ENCODE measurements around the gene CLIP1. TPM values are rescaled to one million over a fixed set of nuclear protein-coding genes. Genes with fewer than 3 reads are reported as not detected.
"Not testable (repeated sequence)": the region's sequence is repeated elsewhere in the genome, so short reads cannot be mapped to it uniquely, and the experiment has no call there.

Gene CLIP1
- total and polyA plus RNA-seq, 2 of the 13 experiments (the other 11 are each of a cell fraction or from before 2014, with no cell fraction given) = 28.9 to 43.7 TPM

DNA sequence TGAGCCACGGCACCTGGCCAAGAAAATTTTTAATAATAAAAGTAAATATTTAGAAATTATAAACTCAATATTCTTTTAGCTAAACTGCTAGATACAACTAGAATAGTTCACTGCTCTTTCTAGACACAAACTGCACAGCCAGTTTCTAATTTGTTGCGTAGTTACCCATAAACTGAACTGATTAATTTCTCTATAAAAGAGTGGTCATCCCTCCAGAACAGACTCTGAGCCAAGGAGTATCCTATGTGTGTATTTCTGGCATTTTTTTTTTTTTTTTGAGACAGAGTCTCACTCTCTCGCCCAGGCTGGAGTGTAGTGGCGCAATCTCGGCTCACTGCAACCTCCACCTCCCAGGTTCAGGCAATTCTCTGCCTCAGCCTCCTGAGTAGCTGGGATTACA lies 45.7 kb downstream of the CLIP1 start:
- BruUV-seq (replicated peaks); CTCF ChIA-PET (ENCODE audit: low intra/inter-chr PET ratio, low total read pairs); H2AFZ ChIP-seq (ENCODE audit: low read length); H4K20me1 ChIP-seq (ENCODE audit: insufficient read depth, low read length); in situ Hi-C loops (cut with HindIII; ENCODE audit: extremely low pct_ligation_motif_present, low pct_unique_long_range_greater_than_20kb); H3K27me3 ChIP-seq (ENCODE audit: control insufficient read depth in 1 of 2, insufficient read depth in 2 of 2, low read length in 2 of 2); H3K9ac ChIP-seq (ENCODE audit: insufficient read depth, low read depth, low read length); H3K4me3 ChIP-seq (replicated peaks in 1 of 3; ENCODE audit: insufficient read depth in 1 of 3, low read depth in 2 of 3, low read length in 3 of 3); H3K4me1 ChIP-seq (ENCODE audit: insufficient read depth, low read length); ATAC-seq; H3K9me3 ChIP-seq (ENCODE audit: low read length); H3K79me2 ChIP-seq (ENCODE audit: insufficient read depth, low read length); FAIRE-seq; H3K27ac ChIP-seq (ENCODE audit: extremely low read length, insufficient read depth, low read length); H3K4me2 ChIP-seq (ENCODE audit: low read depth, low read length); intact Hi-C loops (cut with micrococcal nuclease; ENCODE audit: unreplicated experiment); DNase-seq (ENCODE audit: low spot score); POLR2A ChIA-PET: not testable (repeated sequence)
- H3K36me3 ChIP-seq (replicated peaks in 1 of 2; ENCODE audit: control insufficient read depth in 1 of 2, insufficient read depth in 2 of 2, low read length in 2 of 2) = peaks cover 3 to 41% of the 10 kb centered on the region in 2 experiments; a peak in 4 of 5 replicates
- 97% methylated on average over 5 of the region's 5 CpGs for WGBS (ENCODE audit: low lambda C conversion rate)

DNA sequence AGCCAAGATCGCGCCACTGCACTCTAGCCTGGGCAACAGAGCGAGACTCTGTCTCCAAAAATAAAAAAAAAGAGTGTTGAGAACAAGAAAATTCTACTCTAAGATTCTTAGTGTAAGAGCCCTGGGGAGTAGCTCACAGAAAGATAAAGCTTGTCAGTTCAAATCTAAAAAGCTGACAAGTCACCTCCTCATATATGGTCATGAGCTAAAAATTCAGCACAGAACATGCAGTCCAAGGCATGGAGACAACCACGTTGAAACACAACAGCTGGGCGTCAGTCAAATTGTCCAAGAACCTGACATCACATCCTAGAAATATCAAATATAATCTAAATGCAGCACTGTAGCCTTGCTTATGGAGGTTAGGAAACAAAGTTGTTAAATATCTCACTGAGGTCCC lies 47.8 kb downstream of the CLIP1 start:
- Histone ChIP-seq H3K36me3 (replicated peaks in 1 of 2; ENCODE audit: control insufficient read depth in 1 of 2, insufficient read depth in 2 of 2, low read length in 2 of 2) (peaks cover 3 to 46% of the 10 kb centered on the region in 2 experiments; a peak in 4 of 5 replicates), H3K27me3 (ENCODE audit: control insufficient read depth in 1 of 2, insufficient read depth in 2 of 2, low read length in 2 of 2) (no peaks in the 10 kb centered on the region), H2AFZ (ENCODE audit: low read length) (no peak overlapping the region), H3K4me3 (replicated peaks in 1 of 3; ENCODE audit: insufficient read depth in 1 of 3, low read depth in 2 of 3, low read length in 3 of 3) (no peak overlapping the region), H3K9me3 (ENCODE audit: low read length) (no peaks in the 10 kb centered on the region), H3K4me2 (ENCODE audit: low read depth, low read length) (no peak overlapping the region), H3K4me1 (ENCODE audit: insufficient read depth, low read length) (no peaks in the 10 kb centered on the region), H3K27ac (ENCODE audit: extremely low read length, insufficient read depth, low read length) (no peak overlapping the region), H4K20me1 (ENCODE audit: insufficient read depth, low read length) (no peaks in the 10 kb centered on the region), H3K79me2 (ENCODE audit: insufficient read depth, low read length) (no peaks in the 10 kb centered on the region), H3K9ac (ENCODE audit: insufficient read depth, low read depth, low read length) (no peak overlapping the region)
- POLR2A ChIA-PET = interaction anchor here (1.2 kb wide), 1 partner anchor 26 kb away, joined by 3 read pairs; no protein-coding TSS in a partner anchor
- over 99% methylated on average over 5 of the region's 5 CpGs for WGBS (ENCODE audit: low lambda C conversion rate)
- intact Hi-C loops (cut with micrococcal nuclease; ENCODE audit: unreplicated experiment) = no loop called here
- FAIRE-seq (no peak), ATAC-seq (no peak), DNase-seq (ENCODE audit: low spot score) (no peak)
- BruUV-seq (replicated peaks) = no TSS peak
- CTCF ChIA-PET (ENCODE audit: low intra/inter-chr PET ratio, low total read pairs) = no interaction called here
- in situ Hi-C loops (cut with HindIII; ENCODE audit: extremely low pct_ligation_motif_present, low pct_unique_long_range_greater_than_20kb) = no loop called here
- TF ChIP-seq ZNF839 (CRISPR knock-in tag; IDR thresholded peaks at IDR 0.05; ENCODE audit: borderline replicate concordance) = no peak
- TF ChIP-seq, protein P1, sequence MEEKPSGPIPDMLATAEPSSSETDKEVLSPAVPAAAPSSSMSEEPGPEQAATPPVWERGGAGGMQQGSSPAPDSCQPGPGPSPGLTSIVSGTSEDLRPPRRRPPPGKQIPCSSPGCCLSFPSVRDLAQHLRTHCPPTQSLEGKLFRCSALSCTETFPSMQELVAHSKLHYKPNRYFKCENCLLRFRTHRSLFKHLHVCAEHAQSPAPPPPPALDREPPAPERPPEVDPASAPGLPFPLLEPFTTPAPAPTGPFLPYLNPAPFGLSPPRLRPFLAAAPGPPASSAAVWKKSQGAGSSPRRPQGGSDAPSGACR (CRISPR knock-in tag; IDR thresholded peaks at IDR 0.05) = no peak
- no peak for TF ChIP-seq PPARG (CRISPR knock-in tag; conservative IDR thresholded peaks at IDR 0.05)
- TF ChIP-seq ERF (CRISPR knock-in tag; IDR thresholded peaks at IDR 0.05) = no peak
- no peak for TF ChIP-seq SALL2 (CRISPR knock-in tag; IDR thresholded peaks at IDR 0.05)
- no peak for TF ChIP-seq PHF20 (CRISPR knock-in tag; IDR thresholded peaks at IDR 0.05)
- no peak for TF ChIP-seq ZNF775 (CRISPR knock-in tag; IDR thresholded peaks at IDR 0.05; ENCODE audit: borderline replicate concordance)
- no peak for TF ChIP-seq GATA4 (IDR thresholded peaks at IDR 0.05; ENCODE audit: borderline replicate concordance, low read depth)
- TF ChIP-seq, protein P2, sequence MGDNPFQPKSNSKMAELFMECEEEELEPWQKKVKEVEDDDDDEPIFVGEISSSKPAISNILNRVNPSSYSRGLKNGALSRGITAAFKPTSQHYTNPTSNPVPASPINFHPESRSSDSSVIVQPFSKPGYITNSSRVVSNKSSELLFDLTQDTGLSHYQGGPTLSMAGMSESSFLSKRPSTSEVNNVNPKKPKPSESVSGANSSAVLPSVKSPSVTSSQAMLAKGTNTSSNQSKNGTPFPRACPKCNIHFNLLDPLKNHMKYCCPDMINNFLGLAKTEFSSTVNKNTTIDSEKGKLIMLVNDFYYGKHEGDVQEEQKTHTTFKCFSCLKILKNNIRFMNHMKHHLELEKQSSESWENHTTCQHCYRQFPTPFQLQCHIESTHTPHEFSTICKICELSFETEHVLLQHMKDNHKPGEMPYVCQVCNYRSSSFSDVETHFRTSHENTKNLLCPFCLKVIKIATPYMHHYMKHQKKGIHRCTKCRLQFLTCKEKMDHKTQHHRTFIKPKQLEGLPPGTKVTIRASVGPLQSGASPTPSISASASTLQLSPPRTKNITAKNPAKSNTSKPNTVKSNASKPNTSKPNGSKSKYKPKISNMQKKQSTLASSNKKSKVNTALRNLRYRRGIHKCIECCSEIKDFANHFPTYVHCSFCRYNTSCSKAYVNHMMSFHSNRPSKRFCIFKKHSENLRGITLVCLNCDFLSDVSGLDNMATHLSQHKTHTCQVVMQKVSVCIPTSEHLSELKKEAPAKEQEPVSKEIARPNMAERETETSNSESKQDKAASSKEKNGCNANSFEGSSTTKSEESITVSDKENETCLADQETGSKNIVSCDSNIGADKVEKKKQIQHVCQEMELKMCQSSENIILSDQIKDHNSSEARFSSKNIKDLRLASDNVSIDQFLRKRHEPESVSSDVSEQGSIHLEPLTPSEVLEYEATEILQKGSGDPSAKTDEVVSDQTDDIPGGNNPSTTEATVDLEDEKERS (CRISPR knock-in tag; IDR thresholded peaks at IDR 0.05) = no peak
- TF ChIP-seq BATF2 (CRISPR knock-in tag; IDR thresholded peaks at IDR 0.05) = no peak
- no peak for TF ChIP-seq SIX4 (CRISPR knock-in tag; IDR thresholded peaks at IDR 0.05)
- TF ChIP-seq SATB2 (CRISPR knock-in tag; IDR thresholded peaks at IDR 0.05) = no peak
- TF ChIP-seq, protein P3, sequence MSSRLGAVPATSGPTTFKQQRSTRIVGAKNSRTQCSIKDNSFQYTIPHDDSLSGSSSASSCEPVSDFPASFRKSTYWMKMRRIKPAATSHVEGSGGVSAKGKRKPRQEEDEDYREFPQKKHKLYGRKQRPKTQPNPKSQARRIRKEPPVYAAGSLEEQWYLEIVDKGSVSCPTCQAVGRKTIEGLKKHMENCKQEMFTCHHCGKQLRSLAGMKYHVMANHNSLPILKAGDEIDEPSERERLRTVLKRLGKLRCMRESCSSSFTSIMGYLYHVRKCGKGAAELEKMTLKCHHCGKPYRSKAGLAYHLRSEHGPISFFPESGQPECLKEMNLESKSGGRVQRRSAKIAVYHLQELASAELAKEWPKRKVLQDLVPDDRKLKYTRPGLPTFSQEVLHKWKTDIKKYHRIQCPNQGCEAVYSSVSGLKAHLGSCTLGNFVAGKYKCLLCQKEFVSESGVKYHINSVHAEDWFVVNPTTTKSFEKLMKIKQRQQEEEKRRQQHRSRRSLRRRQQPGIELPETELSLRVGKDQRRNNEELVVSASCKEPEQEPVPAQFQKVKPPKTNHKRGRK (CRISPR knock-in tag; IDR thresholded peaks at IDR 0.05) = no peak
- no peak for TF ChIP-seq ZFP36L2 (CRISPR knock-in tag; IDR thresholded peaks at IDR 0.05)
